Measurements from ENCODE around the gene NRM.
A peak's percentile ranks its signal among the peaks of the same experiment; 100 is the strongest.
"Not testable (repeated sequence)": the region's sequence is repeated elsewhere in the genome, so short reads cannot be mapped to it uniquely, and the experiment has no call there.

The NRM gene, protein sequence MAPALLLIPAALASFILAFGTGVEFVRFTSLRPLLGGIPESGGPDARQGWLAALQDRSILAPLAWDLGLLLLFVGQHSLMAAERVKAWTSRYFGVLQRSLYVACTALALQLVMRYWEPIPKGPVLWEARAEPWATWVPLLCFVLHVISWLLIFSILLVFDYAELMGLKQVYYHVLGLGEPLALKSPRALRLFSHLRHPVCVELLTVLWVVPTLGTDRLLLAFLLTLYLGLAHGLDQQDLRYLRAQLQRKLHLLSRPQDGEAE

DNA sequence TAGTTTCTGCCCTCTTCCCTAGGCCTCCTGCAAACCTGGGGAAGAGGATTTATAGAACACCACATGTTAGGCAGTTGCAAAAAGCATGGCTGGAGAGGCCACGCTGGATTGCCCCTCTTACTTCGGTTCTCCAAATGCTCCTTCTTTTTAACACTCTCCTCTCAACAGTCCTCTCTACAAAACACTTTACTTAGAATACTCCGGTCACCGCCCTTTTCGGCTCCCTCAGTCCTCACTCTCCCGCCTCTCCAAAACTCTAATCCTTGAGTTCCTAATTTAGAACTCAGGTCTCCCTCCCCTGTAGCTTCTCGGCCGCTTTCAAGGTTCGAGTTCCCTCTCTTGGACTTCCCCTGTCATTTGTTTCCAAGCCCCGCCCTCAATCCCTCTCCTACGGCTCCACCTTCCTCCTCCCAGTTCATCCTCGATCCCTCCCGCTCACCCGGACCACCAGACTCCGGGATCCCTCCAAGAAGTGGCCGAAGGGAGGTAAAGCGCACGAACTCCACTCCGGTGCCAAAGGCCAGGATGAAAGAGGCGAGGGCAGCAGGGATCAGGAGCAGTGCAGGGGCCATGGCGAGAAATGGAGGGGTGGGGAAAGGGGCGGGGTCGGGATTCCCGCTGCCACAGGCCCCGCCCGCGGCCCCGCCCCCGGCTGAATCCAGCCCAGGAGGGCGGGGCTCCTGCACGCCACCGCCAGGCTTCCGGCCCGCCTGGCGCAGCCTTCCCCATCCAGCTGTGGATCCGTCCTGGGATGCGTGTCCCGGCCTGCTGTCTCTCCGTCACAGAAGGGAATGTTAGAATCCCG, at the start of gene NRM:
NRM (minus strand) TSS at position 582 of the 805 bp plus-strand sequence; CDS start at position 572, 10 bp downstream.
- peak; percentile 93 for DNase-seq

DNA sequence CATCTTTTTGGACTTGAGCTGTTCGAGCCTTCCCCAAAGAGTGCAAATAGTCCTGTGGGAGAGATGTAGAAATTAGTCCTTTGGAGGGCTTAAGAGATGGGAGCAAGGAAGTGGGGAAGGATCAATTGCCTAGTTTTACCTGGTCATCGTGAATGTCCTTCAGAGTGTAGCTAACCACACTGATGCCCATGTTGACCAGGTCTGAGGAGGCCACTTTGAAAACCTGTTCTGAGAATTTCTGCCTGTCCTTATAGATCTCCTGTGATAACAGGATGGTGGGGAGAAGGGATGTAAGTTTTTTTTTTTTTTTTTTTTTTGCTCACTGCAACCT, 49.7 kb upstream of the NRM start:
- DNase-seq, result no peak

DNA sequence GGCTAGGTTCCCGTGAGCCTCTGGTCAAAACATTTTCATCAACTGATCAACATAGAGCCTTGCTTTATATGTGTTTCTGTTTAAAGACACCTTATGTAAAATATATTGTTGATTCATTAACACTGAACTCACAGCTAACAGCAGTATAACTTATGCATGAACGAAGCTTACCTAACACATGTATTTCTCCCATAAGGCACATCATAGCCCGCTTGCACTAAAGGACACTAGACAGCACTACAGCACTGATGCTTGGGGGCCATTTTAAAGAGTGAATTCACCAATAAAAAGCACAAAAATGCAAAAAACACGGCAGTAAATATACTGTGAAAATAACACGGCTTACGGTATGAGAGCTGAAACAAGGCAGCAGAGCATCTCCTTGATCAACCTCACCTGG, 47.7 kb upstream of the NRM start:
- no peak for DNase-seq

DNA sequence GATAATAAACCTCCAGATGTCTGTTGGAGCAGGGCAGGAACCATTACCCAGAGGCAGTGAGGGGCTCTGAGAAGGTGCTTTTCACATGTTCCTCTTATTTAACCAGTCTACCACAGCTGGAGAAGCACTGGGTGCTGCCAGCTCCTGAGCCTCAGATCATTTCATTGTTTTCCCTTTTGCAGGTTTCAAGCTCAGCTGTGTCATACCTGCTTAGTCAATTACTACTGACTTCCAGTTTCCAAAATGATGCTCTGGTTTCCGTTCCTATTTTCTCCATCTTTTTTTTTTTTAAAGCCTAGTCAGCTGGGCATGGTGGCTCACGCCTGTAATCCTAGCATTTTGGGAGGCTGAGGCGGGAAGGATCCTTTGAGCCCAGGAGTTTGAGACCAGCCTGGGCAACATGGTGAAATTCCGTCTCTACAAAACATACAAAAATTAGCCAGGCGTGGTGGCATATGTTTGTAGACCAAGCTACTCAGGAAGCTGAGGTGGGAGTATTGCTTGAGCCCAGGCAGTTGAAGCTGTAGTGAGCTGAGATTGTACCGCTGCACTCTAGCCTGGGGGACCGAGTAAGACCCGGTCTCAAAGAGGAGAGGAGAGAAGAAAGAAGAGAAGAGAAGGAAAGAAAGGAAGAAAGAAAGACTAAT, 45.0 kb upstream of the NRM start:
- no peak for DNase-seq

DNA sequence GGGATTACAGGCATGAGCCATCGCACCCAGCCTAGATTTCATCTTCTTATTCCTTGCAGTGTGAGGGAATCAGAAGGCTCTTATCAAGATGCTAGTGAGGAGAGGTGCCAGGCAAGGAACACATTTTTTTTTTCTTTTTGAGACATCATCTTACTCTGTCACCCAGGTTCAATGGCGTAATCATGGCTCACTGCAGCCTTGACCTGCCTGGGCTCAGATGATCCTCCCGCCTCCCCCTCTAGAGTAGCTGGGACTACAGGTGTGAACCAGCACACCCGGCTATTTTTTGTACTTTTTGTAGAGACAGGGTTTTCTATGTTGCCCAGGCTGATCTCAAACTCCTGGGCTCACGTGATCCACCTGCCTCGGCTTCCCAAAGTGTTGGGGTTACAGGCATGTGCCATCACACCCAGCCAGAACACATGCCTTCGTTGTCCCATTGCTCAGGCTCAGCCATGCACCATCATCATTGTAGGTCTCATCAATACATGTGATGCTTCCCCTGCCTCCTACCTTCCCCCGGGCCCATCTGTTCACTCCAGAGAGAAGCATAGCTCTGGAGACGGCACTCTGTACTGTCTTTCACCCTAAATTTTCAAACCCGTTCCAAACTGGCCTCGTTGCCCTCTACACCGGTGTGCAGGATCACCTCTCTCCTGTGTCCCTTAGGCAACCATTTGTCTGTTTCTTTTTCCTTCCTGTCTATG, 41.6 kb upstream of the NRM start:
- no peak for DNase-seq

DNA sequence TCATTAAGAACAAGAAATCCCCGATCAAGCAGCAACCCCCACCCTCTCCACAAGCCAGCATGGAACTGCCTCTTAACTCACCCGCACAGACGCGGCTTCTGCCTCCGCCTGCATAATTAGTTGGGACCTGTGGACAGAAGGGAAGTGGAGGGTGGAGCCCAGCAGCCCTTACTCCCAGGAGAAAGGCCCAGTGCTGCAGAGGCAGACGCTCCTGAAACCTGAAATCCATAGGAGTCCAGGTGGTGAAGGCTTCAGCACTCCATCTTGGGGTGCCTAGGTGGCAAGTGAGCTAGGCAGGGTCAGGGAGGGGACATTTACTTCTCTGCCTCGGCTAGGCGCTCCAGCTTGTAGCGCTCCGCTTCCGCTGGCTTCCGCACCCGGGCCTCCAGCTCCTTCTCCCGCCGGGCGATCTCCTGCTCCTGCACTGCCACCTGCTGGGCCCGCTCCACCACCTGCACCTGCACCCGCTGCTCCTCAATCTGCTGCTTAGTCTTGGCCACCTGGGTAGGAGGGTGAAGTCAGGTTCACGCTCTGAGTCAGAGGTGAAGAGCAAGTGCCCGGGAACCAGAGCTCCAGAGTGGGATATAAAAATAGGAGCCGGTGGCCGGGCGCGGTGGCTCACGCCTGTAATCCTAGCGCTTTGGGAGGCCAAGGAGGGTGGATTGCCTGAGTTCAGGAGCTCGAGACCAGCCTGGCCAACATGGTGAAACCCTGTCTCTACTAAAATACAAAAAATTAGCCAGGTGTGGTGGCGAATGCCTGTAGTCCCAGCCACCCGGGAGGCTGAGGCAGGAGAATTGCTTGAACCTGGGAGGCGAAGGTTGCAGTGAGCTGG, 40.0 kb upstream of the NRM start:
- peak; percentile 95 for DNase-seq

DNA sequence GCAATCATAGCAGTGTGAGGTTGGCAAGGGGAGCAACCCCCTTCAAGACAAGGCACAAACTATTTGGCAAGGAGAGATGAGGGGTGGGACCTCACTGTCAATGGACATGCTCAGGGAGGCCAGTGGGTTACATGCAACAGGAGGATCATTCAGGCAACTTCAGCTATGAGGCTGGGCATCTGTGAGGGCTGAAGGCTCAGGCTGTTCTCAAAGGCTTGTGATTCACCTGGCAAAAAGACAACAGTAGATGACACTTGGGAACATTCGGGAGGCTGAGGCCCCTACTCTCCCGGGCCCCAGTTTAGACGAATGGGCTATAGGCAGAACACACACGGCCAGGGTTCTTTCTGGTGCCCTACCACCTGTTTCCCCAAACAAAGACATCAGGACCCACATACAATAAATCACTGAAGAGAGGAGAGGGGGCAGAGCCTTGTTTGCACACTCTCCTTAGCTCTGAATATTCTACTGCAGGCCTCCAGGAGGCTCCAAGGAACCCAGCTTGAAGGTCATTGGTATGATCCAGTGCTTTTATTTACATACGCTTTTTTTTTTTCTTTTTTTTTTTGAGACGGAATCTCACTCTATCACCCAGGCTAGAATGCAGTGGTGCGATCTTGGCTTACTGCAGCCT, 37.3 kb upstream of the NRM start:
- DNase-seq, result no peak

DNA sequence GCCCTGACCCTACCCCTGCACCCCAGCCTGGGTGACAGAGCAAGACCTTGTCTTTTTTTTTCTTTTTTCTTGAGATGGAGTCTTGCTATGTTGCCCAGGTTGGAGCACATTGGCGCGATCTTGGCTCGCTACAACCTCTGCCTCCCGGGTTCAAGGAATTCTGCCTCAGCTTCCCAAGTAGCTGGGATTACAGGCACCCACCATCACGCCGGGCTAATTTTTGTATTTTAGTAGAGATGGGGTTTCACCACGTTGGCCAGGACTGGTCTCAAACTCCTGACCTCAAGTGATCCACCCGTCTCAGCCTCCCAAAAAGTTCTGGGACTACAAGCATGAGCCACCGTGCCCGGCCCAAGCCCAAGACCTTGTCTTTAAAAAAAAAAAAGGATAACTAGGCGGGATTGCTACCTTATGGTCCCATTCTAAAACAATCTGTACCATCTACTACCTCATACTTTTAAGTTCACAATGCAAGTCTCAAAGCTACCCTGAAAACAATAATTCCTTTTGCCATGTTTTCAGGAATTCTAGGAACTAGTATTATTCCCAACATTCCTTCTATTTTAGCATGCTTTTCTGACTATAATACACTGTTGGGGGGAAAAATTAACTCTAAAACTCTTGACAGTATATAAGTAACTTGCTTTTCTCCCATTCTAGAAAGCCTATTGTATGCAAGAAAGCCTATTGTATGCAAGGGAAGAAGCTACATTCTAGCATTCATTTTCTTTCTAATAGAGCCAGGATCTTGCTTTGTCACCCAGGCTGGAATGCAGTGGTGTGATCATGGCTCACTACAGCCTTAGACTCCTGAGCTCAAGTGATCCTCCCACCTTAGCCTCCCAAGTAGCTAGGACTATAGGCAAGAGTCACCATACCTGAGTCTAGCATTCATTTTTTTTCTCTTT, 36.0 kb upstream of the NRM start:
- no peak for DNase-seq

DNA sequence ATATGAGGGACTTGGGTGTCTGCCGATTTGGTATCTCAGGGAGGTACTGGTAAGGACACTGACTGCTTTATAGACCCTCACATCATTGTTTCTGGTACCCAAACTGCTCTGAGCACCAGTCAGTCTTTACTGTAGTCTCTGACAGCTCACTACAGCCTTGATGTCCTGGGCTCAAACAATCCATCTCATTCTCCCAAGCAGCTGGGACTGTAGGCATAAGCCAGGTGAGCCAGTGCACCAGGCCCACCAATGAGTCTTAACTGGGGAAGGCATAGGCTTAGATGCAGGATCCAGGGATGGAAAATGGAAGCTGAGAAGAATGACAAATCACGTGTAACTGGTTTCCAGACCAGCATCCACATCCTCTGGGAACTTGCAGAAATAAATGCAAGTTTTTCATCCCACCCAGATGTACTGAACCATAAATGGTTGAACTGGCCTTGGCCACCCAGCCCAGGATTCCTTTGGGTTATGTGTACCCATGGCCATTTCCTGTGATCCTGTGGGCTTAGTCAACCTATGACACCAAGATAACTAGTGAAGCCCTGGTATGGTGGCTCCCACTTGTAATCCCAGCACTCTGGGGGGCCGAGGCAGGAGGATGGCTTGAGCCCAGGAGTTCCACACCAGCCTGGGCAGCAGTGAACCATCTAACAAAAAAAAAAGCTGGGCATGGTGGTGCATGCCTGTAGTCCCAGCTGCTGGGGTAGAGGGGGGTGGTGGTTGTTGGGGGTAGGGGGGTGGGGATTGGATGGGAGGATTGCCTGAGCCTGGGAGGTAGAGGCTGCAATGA, 35.1 kb upstream of the NRM start:
- DNase-seq, result no peak

DNA sequence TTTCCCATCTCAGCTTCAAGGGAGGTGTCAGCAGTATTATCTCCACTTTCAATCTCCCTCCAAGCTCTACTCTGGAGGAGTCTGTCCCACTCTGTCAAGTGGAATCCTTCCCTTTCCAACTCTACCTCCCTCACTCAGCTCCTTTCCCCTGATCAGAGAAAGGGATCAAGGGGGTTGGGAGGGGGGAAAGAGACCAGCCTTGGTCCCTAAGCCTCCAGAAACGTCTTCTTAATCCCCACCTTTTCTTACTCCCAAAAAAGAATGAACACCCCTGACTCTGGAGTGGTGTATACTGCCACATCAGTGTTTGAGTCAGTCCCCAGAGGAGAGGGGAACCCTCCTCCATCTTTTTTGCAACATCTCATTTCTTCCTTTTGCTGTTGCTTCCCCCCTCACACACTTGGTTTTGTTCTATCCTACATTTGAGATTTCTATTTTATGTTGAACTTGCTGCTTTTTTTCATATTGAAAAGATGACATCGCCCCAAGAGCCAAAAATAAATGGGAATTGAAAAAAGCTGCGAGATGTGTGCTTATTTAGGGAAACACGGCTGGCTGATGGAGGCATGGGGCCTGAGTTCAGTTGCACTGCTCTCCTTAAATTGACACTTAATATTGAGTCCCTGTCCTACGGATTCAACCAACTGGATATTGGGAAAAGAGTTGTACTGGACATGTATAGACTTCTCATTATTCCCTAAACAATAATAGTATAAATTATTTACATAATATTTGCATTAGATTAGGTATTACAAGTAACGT, 34.3 kb upstream of the NRM start:
- no peak for DNase-seq

DNA sequence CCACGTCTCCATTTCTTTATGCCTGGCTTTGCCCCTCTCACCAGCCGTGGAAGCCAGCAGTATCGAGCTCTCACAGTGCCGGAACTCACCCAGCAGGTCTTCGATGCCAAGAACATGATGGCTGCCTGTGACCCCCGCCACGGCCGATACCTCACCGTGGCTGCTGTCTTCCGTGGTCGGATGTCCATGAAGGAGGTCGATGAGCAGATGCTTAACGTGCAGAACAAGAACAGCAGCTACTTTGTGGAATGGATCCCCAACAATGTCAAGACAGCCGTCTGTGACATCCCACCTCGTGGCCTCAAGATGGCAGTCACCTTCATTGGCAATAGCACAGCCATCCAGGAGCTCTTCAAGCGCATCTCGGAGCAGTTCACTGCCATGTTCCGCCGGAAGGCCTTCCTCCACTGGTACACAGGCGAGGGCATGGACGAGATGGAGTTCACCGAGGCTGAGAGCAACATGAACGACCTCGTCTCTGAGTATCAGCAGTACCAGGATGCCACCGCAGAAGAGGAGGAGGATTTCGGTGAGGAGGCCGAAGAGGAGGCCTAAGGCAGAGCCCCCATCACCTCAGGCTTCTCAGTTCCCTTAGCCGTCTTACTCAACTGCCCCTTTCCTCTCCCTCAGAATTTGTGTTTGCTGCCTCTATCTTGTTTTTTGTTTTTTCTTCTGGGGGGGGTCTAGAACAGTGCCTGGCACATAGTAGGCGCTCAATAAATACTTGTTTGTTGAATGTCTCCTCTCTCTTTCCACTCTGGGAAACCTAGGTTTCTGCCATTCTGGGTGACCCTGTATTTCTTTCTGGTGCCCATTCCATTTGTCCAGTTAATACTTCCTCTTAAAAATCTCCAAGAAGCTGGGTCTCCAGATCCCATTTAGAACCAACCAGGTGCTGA, 33.3 kb upstream of the NRM start:
- not testable (repeated sequence) for DNase-seq

DNA sequence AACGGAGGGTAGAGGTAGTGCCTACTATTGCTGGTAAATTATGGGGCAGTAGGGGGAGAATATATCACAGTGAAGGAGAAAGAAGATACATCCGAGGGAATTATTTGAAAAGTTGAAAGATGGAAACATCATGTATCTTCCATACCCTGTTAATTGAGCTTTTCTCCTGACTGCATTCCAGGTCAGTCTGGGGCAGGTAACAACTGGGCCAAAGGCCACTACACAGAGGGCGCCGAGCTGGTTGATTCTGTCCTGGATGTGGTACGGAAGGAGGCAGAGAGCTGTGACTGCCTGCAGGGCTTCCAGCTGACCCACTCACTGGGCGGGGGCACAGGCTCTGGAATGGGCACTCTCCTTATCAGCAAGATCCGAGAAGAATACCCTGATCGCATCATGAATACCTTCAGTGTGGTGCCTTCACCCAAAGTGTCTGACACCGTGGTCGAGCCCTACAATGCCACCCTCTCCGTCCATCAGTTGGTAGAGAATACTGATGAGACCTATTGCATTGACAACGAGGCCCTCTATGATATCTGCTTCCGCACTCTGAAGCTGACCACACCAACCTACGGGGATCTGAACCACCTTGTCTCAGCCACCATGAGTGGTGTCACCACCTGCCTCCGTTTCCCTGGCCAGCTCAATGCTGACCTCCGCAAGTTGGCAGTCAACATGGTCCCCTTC, 32.5 kb upstream of the NRM start:
- not testable (repeated sequence) for DNase-seq

DNA sequence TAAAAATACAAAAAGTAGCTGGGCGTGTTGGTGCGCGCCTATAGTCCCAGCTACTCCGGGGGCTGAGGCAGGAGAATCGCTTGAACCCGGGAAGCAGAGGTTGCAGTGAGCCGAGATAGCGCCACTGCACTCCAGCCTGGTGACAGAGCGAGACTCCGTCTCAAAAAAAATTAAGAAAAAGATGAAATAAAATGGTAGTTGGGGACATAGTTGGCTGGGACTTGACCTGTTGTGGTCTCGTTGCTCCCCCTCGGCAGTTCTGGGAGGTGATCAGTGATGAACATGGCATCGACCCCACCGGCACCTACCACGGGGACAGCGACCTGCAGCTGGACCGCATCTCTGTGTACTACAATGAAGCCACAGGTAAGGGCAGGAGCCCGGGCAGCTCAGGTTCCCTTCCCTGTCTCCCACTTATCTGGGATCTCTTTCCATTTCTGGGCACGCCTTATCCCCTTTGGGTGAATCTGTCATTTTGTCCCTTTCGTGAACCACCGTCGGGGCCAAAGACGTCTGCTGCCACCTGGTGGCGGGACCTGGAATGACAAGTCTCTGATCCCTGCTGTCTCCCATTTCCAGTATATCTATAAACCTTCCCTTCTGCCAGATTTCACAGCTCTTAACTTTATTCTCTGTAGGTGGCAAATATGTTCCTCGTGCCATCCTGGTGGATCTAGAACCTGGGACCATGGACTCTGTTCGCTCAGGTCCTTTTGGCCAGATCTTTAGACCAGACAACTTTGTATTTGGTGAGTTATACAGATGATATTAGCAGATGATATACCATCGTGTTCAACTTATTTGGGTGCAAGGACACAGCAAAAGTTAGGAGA, 31.7 kb upstream of the NRM start:
- DNase-seq, result peak; percentile 84

DNA sequence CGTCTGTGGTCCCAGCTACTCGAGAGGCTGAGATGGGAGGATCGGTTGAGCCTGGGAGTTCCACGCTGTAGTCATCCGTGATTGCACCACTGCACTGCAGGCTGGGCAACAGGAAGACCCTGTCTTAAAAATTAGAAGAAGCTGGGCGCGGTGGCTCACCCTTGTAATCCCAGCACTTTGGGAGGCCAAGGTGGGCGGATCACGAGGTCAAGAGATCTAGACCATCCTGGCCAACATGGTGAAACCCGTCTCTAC, 31.2 kb upstream of the NRM start:
- not testable (repeated sequence) for DNase-seq

DNA sequence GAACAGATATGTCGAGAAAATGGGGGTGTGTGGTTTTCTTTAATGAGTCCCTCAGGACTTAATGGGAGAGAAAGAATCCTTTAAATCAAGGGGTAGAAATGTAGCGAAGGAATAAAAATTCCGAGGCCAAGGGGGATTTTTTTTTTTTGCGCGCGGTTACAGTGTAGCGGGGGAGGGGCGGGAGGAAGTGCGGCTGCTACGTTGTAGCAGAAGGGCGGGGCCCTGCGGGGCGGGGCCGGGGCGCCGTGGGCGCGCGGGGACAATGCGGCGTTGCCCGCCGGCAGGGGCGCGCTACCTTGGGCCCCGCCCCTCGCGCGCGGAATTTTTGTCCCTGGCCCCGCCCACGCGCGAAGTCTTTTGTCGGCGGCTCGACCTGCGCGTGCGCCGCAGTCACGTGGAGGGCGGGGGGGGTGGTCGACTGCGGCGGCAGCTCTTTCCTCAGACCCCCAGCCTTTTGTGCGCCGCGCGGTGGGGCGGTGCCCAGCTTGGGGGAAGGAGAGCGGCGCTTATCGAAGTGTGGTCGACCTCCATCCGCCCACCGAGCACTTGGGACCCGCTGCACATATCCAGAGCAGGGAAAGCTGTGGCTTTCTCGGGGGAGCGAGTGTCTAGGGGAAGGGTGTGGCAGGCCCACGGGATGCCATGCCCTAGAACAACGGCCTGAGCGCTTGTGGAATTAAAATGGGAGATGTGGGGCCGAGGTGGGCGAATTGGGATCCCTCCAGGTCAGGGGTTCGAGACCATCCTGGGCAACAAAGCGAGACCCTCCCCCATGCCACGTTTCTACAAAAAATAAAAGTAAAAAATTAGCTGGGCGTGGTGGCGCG, 30.6 kb upstream of the NRM start:
- peak; percentile 89 for DNase-seq

DNA sequence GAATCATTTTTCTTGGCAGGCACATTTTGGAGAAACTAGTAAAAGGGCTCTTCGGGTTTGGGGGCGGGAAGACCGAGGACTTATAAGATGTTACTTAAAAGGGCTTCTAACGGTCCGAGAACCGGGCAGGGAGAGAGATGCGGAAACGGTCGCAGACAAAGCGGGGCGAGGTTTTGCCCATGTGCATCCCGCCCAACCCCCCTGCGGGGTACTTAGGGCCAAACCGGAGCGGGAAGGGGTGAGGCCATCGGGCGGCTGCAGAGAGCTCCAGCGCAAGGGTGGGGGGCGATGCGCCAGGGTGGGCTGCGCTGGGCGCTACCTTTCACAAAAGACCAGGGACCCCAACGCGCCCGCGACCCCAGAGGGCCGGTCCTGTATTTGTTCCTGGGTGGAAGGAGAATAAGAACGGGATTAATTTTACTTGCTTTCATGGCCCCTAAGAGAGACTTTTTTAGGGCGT, 30.0 kb upstream of the NRM start:
- peak; percentile 76 for DNase-seq
